ENCODE measurements around the gene COL23A1.

- TF ChIP-seq CTCF (conservative IDR thresholded peaks at IDR 0.05; ENCODE audit: low read depth, low read length) (no peak), EZH2 (IDR thresholded peaks at IDR 0.05; ENCODE audit: borderline replicate concordance, low read depth, low read length, poor library complexity, severe bottlenecking) (no peak)
Measured at GRCh38 chr5:178586396-178586795, 3.8 kb downstream of the COL23A1 start.
